ENCODE measurements around the gene BCL2. TPM values are rescaled to one million over a fixed set of nuclear protein-coding genes. Genes with fewer than 3 reads are reported as not detected.

Gene BCL2
- total RNA-seq, 1 experiment from 2014 or later: 2.5 TPM

- Histone ChIP-seq H3K4me3 (replicated peaks in 1 of 2; ENCODE audit: low read depth in 1 of 2, low read length in 2 of 2) (no peak overlapping the region), H3K36me3 (ENCODE audit: control insufficient read depth in 1 of 2, insufficient read depth in 2 of 2, low read length in 2 of 2) (no peaks in the 10 kb centered on the region), H3K9ac (ENCODE audit: low read length) (no peak overlapping the region), H3K4me2 (ENCODE audit: low read length) (no peak overlapping the region), H3K79me2 (ENCODE audit: insufficient read depth, low read length) (no peaks in the 10 kb centered on the region), H2AFZ (ENCODE audit: low read depth, low read length, poor library complexity, severe bottlenecking) (no peak overlapping the region), H3K9me2 (ENCODE audit: insufficient read depth) (no peaks in the 10 kb centered on the region), H3K9me3 (ENCODE audit: control insufficient read depth in 1 of 2, insufficient read depth in 1 of 2, low read depth in 1 of 2, low read length in 2 of 2) (peaks cover 0 to 6% of the 10 kb centered on the region in 2 experiments; a peak in 1 of 4 replicates), H4K20me1 (ENCODE audit: insufficient read depth) (no peaks in the 10 kb centered on the region), H3K4me1 (ENCODE audit: control insufficient read depth in 1 of 2, insufficient read depth in 2 of 2, low read length in 2 of 2) (no peaks in the 10 kb centered on the region), H3K27me3 (ENCODE audit: insufficient read depth, low read length) (peaks cover 7% of the 10 kb centered on the region; the same call in 1 of the 2 replicates), H3K27ac (ENCODE audit: low read depth, low read length) (no peak overlapping the region)
- CTCF ChIA-PET: no interaction called here
- RAD21 ChIA-PET (ENCODE audit: low non-redundant PET in 1 of 2, low total read pairs in 2 of 2, uncharacterized antibody in 2 of 2, unreplicated experiment in 2 of 2): no interaction called here
- POLR2A ChIA-PET: no interaction called here
- DNase-seq (ENCODE audit: low read depth, low spot score) (no peak), ATAC-seq (no peak)
- BruUV-seq (replicated peaks): no TSS peak
- TF ChIP-seq SIN3A (IDR thresholded peaks at IDR 0.05; ENCODE audit: low read depth) (no peak), EZH2 (IDR thresholded peaks at IDR 0.05) (no peak), CEBPB (IDR thresholded peaks at IDR 0.05; ENCODE audit: low read depth) (no peak), ATF3 (IDR thresholded peaks at IDR 0.05) (no peak), CBX3 (IDR thresholded peaks at IDR 0.05; ENCODE audit: low read depth) (no peak), POLR2AphosphoS5 (IDR thresholded peaks at IDR 0.05; ENCODE audit: low read depth, low read length) (no peak), ZNF274 (IDR thresholded peaks at IDR 0.05; ENCODE audit: low read depth, low read length) (no peak), ZFX (IDR thresholded peaks at IDR 0.05) (no peak), FOSL1 (IDR thresholded peaks at IDR 0.05; ENCODE audit: low read depth) (no peak), POLR2A (IDR thresholded peaks at IDR 0.05; ENCODE audit: borderline replicate concordance, extremely low read depth, insufficient read depth, insufficient read length) (no peak), ELF1 (IDR thresholded peaks at IDR 0.05; ENCODE audit: borderline replicate concordance, low read depth) (no peak), MAX (IDR thresholded peaks at IDR 0.05) (no peak), SP1 (IDR thresholded peaks at IDR 0.05; ENCODE audit: low read depth) (no peak), ZBTB33 (IDR thresholded peaks at IDR 0.05; ENCODE audit: extremely low read depth, insufficient replicate concordance, low read length) (no peak), CTCF (IDR thresholded peaks at IDR 0.05 in 2 of 3, conservative IDR thresholded peaks at IDR 0.05 in 1 of 3; ENCODE audit: borderline replicate concordance in 1 of 3, insufficient read depth in 1 of 3, low read depth in 2 of 3, low read length in 2 of 3) (no peak), SRF (IDR thresholded peaks at IDR 0.05; ENCODE audit: low read depth) (no peak)
- intact Hi-C loops (cut with micrococcal nuclease): no loop called here
Measured at GRCh38 chr18:63195326-63196159, 124.0 kb downstream of the BCL2 start.
